ENCODE measurements around the gene ZBTB3. TPM values are rescaled to one million over a fixed set of nuclear protein-coding genes. Genes with fewer than 3 reads are reported as not detected.

ZBTB3 gene
- total RNA-seq, 1 experiment from 2014 or later = 12.9 TPM

- BruUV-seq (replicated peaks) = no TSS peak
- in situ Hi-C loops (cut with HindIII; ENCODE audit: low pct_unique_long_range_greater_than_20kb, low sequenced_read_pairs) = no loop called here
- CTCF ChIA-PET = no interaction called here
Measured at GRCh38 chr11:62713343-62713742, 40.6 kb downstream of the ZBTB3 start.

GRCh38 chr11:62712861-62713260 lies 41.1 kb downstream of the ZBTB3 start:
- TF ChIP-seq TCF7L2 (IDR thresholded peaks at IDR 0.05; ENCODE audit: low read depth, low read length) (no peak), POLR2AphosphoS5 (IDR thresholded peaks at IDR 0.05; ENCODE audit: low read depth, low read length) (no peak), SIN3A (IDR thresholded peaks at IDR 0.05; ENCODE audit: borderline replicate concordance, insufficient read depth, low read depth, low read length) (no peak)
- TF ChIP-seq, protein P1, sequence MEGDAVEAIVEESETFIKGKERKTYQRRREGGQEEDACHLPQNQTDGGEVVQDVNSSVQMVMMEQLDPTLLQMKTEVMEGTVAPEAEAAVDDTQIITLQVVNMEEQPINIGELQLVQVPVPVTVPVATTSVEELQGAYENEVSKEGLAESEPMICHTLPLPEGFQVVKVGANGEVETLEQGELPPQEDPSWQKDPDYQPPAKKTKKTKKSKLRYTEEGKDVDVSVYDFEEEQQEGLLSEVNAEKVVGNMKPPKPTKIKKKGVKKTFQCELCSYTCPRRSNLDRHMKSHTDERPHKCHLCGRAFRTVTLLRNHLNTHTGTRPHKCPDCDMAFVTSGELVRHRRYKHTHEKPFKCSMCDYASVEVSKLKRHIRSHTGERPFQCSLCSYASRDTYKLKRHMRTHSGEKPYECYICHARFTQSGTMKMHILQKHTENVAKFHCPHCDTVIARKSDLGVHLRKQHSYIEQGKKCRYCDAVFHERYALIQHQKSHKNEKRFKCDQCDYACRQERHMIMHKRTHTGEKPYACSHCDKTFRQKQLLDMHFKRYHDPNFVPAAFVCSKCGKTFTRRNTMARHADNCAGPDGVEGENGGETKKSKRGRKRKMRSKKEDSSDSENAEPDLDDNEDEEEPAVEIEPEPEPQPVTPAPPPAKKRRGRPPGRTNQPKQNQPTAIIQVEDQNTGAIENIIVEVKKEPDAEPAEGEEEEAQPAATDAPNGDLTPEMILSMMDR (IDR thresholded peaks at IDR 0.05) = no peak
- TF ChIP-seq, protein P2, sequence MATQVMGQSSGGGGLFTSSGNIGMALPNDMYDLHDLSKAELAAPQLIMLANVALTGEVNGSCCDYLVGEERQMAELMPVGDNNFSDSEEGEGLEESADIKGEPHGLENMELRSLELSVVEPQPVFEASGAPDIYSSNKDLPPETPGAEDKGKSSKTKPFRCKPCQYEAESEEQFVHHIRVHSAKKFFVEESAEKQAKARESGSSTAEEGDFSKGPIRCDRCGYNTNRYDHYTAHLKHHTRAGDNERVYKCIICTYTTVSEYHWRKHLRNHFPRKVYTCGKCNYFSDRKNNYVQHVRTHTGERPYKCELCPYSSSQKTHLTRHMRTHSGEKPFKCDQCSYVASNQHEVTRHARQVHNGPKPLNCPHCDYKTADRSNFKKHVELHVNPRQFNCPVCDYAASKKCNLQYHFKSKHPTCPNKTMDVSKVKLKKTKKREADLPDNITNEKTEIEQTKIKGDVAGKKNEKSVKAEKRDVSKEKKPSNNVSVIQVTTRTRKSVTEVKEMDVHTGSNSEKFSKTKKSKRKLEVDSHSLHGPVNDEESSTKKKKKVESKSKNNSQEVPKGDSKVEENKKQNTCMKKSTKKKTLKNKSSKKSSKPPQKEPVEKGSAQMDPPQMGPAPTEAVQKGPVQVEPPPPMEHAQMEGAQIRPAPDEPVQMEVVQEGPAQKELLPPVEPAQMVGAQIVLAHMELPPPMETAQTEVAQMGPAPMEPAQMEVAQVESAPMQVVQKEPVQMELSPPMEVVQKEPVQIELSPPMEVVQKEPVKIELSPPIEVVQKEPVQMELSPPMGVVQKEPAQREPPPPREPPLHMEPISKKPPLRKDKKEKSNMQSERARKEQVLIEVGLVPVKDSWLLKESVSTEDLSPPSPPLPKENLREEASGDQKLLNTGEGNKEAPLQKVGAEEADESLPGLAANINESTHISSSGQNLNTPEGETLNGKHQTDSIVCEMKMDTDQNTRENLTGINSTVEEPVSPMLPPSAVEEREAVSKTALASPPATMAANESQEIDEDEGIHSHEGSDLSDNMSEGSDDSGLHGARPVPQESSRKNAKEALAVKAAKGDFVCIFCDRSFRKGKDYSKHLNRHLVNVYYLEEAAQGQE (IDR thresholded peaks at IDR 0.05; ENCODE audit: insufficient read depth in 1 of 2, low read depth in 2 of 2, low read length in 1 of 2) = no peak
- in situ Hi-C loops (cut with HindIII; ENCODE audit: low pct_unique_long_range_greater_than_20kb, low sequenced_read_pairs) (no loop called here), intact Hi-C loops (cut with micrococcal nuclease; ENCODE audit: unreplicated experiment) (no loop called here)
- Histone ChIP-seq H3K9me3 (ENCODE audit: control insufficient read depth, insufficient read depth, low read depth, low read length) (no peaks in the 10 kb centered on the region), H3K4me3 (ENCODE audit: low read depth in 2 of 2, low read length in 2 of 2) (no peak overlapping the region), H3K36me3 (ENCODE audit: control insufficient read depth, insufficient read depth, low read length) (peaks cover 29% of the 10 kb centered on the region), H3K27me3 (ENCODE audit: control insufficient read depth, insufficient read depth, low read length) (no peaks in the 10 kb centered on the region), H3K4me1 (ENCODE audit: control insufficient read depth, insufficient read depth, low read length) (peaks cover 10% of the 10 kb centered on the region), H3K27ac (ENCODE audit: low read length) (no peak overlapping the region)
- ChIA-PET POLR2A (no interaction called here), CTCF (no interaction called here)
- no TSS peak for BruUV-seq (replicated peaks)
- ATAC-seq (no peak), DNase-seq (ENCODE audit: low read depth, low spot score) (no peak)

More at GRCh38 chr11:62713343-62713742, 40.6 kb downstream of the ZBTB3 start:
- POLR2A ChIA-PET = no interaction called here
- DNase-seq (ENCODE audit: low read depth, low spot score) = no peak
- no peak overlapping the region for H3K4me3 ChIP-seq (ENCODE audit: low read depth in 2 of 2, low read length in 2 of 2)
- no peaks in the 10 kb centered on the region for H3K27me3 ChIP-seq (ENCODE audit: control insufficient read depth, insufficient read depth, low read length)
- peaks cover 10% of the 10 kb centered on the region for H3K4me1 ChIP-seq (ENCODE audit: control insufficient read depth, insufficient read depth, low read length)
- peaks cover 30% of the 10 kb centered on the region for H3K36me3 ChIP-seq (ENCODE audit: control insufficient read depth, insufficient read depth, low read length)
- no peaks in the 10 kb centered on the region for H3K9me3 ChIP-seq (ENCODE audit: control insufficient read depth, insufficient read depth, low read depth, low read length)
- intact Hi-C loops (cut with micrococcal nuclease; ENCODE audit: unreplicated experiment) = no loop called here
- TF ChIP-seq TCF7L2 (IDR thresholded peaks at IDR 0.05; ENCODE audit: low read depth, low read length) = no peak
- TF ChIP-seq POLR2AphosphoS5 (IDR thresholded peaks at IDR 0.05; ENCODE audit: low read depth, low read length) = no peak
- TF ChIP-seq, protein P1 (IDR thresholded peaks at IDR 0.05) = no peak
- TF ChIP-seq, protein P2 (IDR thresholded peaks at IDR 0.05; ENCODE audit: insufficient read depth in 1 of 2, low read depth in 2 of 2, low read length in 1 of 2) = no peak
- TF ChIP-seq SIN3A (IDR thresholded peaks at IDR 0.05; ENCODE audit: borderline replicate concordance, insufficient read depth, low read depth, low read length) = no peak
- H3K27ac ChIP-seq (ENCODE audit: low read length) = no peak overlapping the region
- no peak for ATAC-seq
